Transverse colon (tissue), 4 donors: ENCODE results near the gene RACK1. TPM values are rescaled to one million over a fixed set of nuclear protein-coding genes. Genes with fewer than 3 reads are reported as not detected.

ENCODE experiments used
- DNase-seq: peaks from one replicate; pipeline ENCODE4 v3.0.0-alpha.2; 2019
- H3K27ac ChIP-seq, 4 donors: fragments of 200-600 bp; sonication (generic); 2 replicates each; pipeline ENCODE4 v1.5.1; 2016 to 2018; ENCODE audit warnings: inconsistent platforms in 4 of 4
- H3K27me3 ChIP-seq: fragments of 200-600 bp; sonication (generic); 2 replicates; pipeline ENCODE4 v1.5.1; 2017; ENCODE audit warnings: inconsistent platforms
- H3K36me3 ChIP-seq, 4 donors: fragments of 200-600 bp; sonication (generic); 2 replicates each; pipeline ENCODE4 v1.5.1; 2017 to 2019; ENCODE audit warnings: inconsistent platforms in 4 of 4
- H3K4me1 ChIP-seq, 4 donors: fragments of 200-600 bp; sonication (generic); 2 replicates each; pipeline ENCODE4 v1.5.1; 2017 to 2020; ENCODE audit warnings: inconsistent platforms in 4 of 4
- H3K4me3 ChIP-seq, 4 donors: fragments of 200-600 bp; sonication (generic); 1 replicate in 1 of 4; 2 replicates in 3 of 4; pipeline versions ENCODE4 v1.5.1 to v1.6.1; 2017 to 2019; ENCODE audit warnings: inconsistent platforms in 4 of 4
- H3K9me3 ChIP-seq, 2 donors: fragments of 200-600 bp; sonication (generic); 2 replicates each; pipeline ENCODE4 v1.5.1; 2017 to 2019; ENCODE audit warnings: inconsistent platforms in 2 of 2
- CTCF ChIP-seq, 5 experiments: fragments of 200-600 bp in 3 of 5; fragments of 450-650 bp in 2 of 5; sonication (generic) in 3 of 5; IDR thresholded peaks; 1 replicate in 2 of 5; 2 replicates in 3 of 5; pipeline ENCODE4 v1.5.1; 2016 to 2017; ENCODE audit warnings: antibody characterized with exemption in 5 of 5, inconsistent platforms in 3 of 5, mild to moderate bottlenecking in 2 of 5, moderate library complexity in 1 of 5
- EP300 ChIP-seq: sonication (generic); formaldehyde crosslinking; IDR thresholded peaks from one replicate; pipeline ENCODE4 v1.6.1; 2017; ENCODE audit warnings: antibody characterized with exemption, low read depth
- POLR2A ChIP-seq: fragments of 450-650 bp; IDR thresholded peaks from one replicate; pipeline ENCODE4 v1.6.1; 2016; ENCODE audit warnings: antibody characterized with exemption, mild to moderate bottlenecking, moderate library complexity
- POLR2AphosphoS5 ChIP-seq, 3 donors: sonication (generic); formaldehyde crosslinking; IDR thresholded peaks; one replicate each; pipeline ENCODE4 v1.6.1; 2016; ENCODE audit warnings: antibody characterized with exemption in 3 of 3
- WGBS, 2 donors: methylation state at CpG; one replicate each; pipeline ENCODE4 v1.1.5; 2018; ENCODE audit warnings: low coverage in 1 of 2; 5-methylcytosine and 5-hydroxymethylcytosine counted together
- in situ Hi-C, 4 donors: fragments of 200-750 bp; cut with MboI; loops; one replicate each; pipeline versions ENCODE4 v1.15.0 to v1.15.1; 2017; ENCODE audit warnings: low sequenced_read_pairs in 3 of 4, low pct_ligation_motif_present in 1 of 4, low pct_unique_long_range_greater_than_20kb in 1 of 4
- intact Hi-C: fragments of 100-400 bp; cut with DNase I; formaldehyde crosslinking; loops from one replicate; pipeline ENCODE4 v1.15.1; 2023; ENCODE audit warnings: low total_unique reads
- total RNA-seq, 4 donors: library from RNA; depleted of rRNA; stranded (reverse); fragments of >200 nt; gene quantifications; one replicate each; pipeline ENCODE4 v1.1.0, GENCODE V29; 2016

The RACK1 gene
- total RNA-seq, 4 donors from 2014 or later = 1,633 to 1,930 (median 1,753) TPM

DNA sequence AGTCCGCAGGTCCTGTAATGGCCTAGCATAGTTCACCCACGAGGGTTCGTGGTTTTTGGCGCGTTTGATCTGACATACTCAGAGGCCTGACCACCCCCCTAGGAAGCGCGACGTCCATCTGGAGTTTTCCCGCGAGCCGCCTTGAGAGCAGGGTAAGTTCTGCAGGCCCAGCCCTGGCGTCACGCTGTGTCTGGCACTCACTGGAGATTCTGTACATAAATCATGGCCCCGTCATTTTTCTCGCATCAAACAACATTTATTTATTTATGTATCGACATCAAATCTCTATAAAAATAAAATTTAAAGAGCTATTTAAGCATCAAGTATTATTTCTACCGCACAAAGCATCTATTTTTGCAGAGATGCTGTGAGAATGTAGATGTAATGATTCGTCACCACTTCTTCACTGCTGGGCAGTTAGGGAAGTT is 21.1 kb downstream of the RACK1 start:
- 0% methylated on average over 6 to 18 of the region's 18 CpGs for WGBS, 2 donors
- H3K36me3 ChIP-seq = no peaks in the 10 kb centered on the region
- peak overlapping the region; percentile 59 to 87 (median 66) for H3K4me3 ChIP-seq
- no peak for DNase-seq
- no peaks in the 10 kb centered on the region for H3K27me3 ChIP-seq
- intact Hi-C loops (loop anchor here (2.0 to 10.0 kb wide), 2 partner anchors 32 to 418 kb away; partner anchors contain the start of gene MGAT1), in situ Hi-C loops (no loop called here)
- TF ChIP-seq CTCF (IDR thresholded peaks at IDR 0.05) (peak in 3 of 5 experiments; percentile 18 to 68 (median 20)), POLR2AphosphoS5 (IDR thresholded peaks at IDR 0.05) (no peak), EP300 (peak; percentile 3), POLR2A (no peak)
- H3K27ac ChIP-seq = peak overlapping the region; percentile 93 to 97 (median 95)
- H3K4me1 ChIP-seq = peaks cover 7 to 32% (median 11%) of the 10 kb centered on the region in 4 donors
- H3K9me3 ChIP-seq = no peaks in the 10 kb centered on the region

GRCh38 chr5:181221792-181222629 is 21.7 kb downstream of the RACK1 start:
- DNase-seq = peak; percentile 97
- in situ Hi-C loops = no loop called here
- Histone ChIP-seq H3K27ac (peak overlapping the region; percentile 93 to 97 (median 95)), H3K4me3 (peak overlapping the region; percentile 59 to 87 (median 66)), H3K36me3 (no peaks in the 10 kb centered on the region), H3K9me3 (no peaks in the 10 kb centered on the region), H3K4me1 (peaks cover 10 to 38% (median 16%) of the 10 kb centered on the region in 4 donors), H3K27me3 (no peaks in the 10 kb centered on the region)
- intact Hi-C loops = loop anchor here (2.0 to 10.0 kb wide), 2 partner anchors 31 to 417 kb away; partner anchors contain the start of gene MGAT1
- no peak for TF ChIP-seq EP300
- TF ChIP-seq POLR2AphosphoS5 (IDR thresholded peaks at IDR 0.05) = peak in 2 of 3 donors; percentile 38 to 76
- whole genome bisulfite sequencing, 2 donors = 7 to 20% methylated on average over 1 to 50 of the region's 50 CpGs

GRCh38 chr5:181221105-181221791 is 22.5 kb downstream of the RACK1 start:
- DNase-seq = peak; percentile 23
- in situ Hi-C loops = no loop called here
- peaks cover 10 to 43% (median 23%) of the 10 kb centered on the region in 4 donors for H3K4me1 ChIP-seq

DNA sequence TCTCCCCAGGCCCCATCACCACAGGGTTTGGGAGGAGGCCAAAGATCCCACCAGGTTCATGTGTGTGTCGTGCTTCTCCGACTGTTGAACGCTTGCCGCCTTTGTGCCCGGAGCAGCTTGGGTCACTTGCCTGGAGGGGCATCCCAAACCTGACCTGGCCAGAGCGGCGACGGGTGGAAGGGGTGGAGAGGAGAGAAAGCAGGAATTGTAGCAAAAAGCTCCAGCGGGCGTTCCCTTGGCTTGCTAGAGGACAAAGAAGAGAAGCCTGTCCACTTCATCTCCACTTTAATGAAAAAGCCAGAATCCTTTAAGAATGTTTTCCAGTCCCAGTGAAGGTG is 23.6 kb downstream of the RACK1 start:
- no peaks in the 10 kb centered on the region for H3K27me3 ChIP-seq
- no peak overlapping the region for H3K27ac ChIP-seq
- peaks cover 10 to 44% (median 27%) of the 10 kb centered on the region in 4 donors for H3K4me1 ChIP-seq
- H3K9me3 ChIP-seq = no peaks in the 10 kb centered on the region
- no peak overlapping the region for H3K4me3 ChIP-seq
- no peaks in the 10 kb centered on the region for H3K36me3 ChIP-seq
- DNase-seq = no peak
- intact Hi-C loops (loop anchor here (10.0 kb wide), 1 partner anchor 415 kb away; the partner anchor contains the start of gene MGAT1), in situ Hi-C loops (no loop called here)
- TF ChIP-seq CTCF (IDR thresholded peaks at IDR 0.05) (no peak), EP300 (no peak), POLR2AphosphoS5 (IDR thresholded peaks at IDR 0.05) (no peak), POLR2A (no peak)
- WGBS, 2 donors = 95% methylated on average over 10 of the region's 10 CpGs; no CpG with 5 or more reads in 1 of the 2 donors

More at GRCh38 chr5:181221105-181221791, 22.5 kb downstream of the RACK1 start:
- no peaks in the 10 kb centered on the region for H3K27me3 ChIP-seq
- 50 to 76% methylated on average over 12 to 27 of the region's 27 CpGs for WGBS, 2 donors
- H3K9me3 ChIP-seq = no peaks in the 10 kb centered on the region
- no peak overlapping the region for H3K4me3 ChIP-seq
- intact Hi-C loops = loop anchor here (10.0 kb wide), 1 partner anchor 416 kb away; the partner anchor contains the start of gene MGAT1
- TF ChIP-seq POLR2AphosphoS5 (IDR thresholded peaks at IDR 0.05) (no peak), CTCF (IDR thresholded peaks at IDR 0.05) (no peak)
- peak overlapping the region; percentile 93 to 97 (median 95) for H3K27ac ChIP-seq
- no peaks in the 10 kb centered on the region for H3K36me3 ChIP-seq
